SU-DHL-6 (cell line): ENCODE results near the gene DRC3.
"Not testable (repeated sequence)": the region's sequence is repeated elsewhere in the genome, so short reads cannot be mapped to it uniquely, and the experiment has no call there.

Experiments used
- EZH2phosphoT487 ChIP-seq: fragments of 200-600 bp; sonication (generic), shearing (Covaris generic); conservative IDR thresholded peaks from 2 replicates; pipeline ENCODE4 v1.6.1; 2018; ENCODE audit warnings: mild to moderate bottlenecking, antibody characterized with exemption, low read length, moderate library complexity, mixed read lengths
- TF ChIP-seq, protein P1 (sequence below): fragments of 200-600 bp; sonication (generic); IDR thresholded peaks from one replicate; pipeline ENCODE4 v1.5.1; 2017; ENCODE audit warnings: antibody characterized with exemption, mild to moderate bottlenecking, low read length, moderate library complexity; ENCODE audit not compliant: insufficient read depth, poor library complexity, severe bottlenecking

DNA sequence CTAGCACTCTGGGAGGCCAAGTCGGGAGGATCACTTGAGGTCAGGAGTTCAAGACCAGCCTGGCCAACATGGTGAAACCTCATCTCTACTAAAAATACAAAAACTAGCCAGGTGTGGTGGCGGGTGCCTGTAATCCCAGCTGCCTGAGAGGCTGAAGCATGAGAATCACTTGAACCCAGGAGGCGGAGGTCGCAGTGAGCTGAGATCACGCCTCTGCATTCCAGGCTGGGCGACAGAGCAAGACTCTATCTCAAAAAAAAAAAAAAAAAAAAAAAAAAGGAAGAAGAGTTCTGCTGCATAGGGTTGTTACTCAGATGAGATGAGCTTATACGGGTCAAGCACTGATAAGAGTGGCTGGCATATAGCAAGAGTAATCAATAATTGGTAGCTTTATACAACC, 32.7 kb upstream of the DRC3 start:
- TF ChIP-seq, protein P1, sequence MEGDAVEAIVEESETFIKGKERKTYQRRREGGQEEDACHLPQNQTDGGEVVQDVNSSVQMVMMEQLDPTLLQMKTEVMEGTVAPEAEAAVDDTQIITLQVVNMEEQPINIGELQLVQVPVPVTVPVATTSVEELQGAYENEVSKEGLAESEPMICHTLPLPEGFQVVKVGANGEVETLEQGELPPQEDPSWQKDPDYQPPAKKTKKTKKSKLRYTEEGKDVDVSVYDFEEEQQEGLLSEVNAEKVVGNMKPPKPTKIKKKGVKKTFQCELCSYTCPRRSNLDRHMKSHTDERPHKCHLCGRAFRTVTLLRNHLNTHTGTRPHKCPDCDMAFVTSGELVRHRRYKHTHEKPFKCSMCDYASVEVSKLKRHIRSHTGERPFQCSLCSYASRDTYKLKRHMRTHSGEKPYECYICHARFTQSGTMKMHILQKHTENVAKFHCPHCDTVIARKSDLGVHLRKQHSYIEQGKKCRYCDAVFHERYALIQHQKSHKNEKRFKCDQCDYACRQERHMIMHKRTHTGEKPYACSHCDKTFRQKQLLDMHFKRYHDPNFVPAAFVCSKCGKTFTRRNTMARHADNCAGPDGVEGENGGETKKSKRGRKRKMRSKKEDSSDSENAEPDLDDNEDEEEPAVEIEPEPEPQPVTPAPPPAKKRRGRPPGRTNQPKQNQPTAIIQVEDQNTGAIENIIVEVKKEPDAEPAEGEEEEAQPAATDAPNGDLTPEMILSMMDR = not testable (repeated sequence)
- TF ChIP-seq EZH2phosphoT487 = not testable (repeated sequence)
